ENCODE measurements around the gene MEF2C.
"Not testable (repeated sequence)": the region's sequence is repeated elsewhere in the genome, so short reads cannot be mapped to it uniquely, and the experiment has no call there.

The MEF2C gene

DNA sequence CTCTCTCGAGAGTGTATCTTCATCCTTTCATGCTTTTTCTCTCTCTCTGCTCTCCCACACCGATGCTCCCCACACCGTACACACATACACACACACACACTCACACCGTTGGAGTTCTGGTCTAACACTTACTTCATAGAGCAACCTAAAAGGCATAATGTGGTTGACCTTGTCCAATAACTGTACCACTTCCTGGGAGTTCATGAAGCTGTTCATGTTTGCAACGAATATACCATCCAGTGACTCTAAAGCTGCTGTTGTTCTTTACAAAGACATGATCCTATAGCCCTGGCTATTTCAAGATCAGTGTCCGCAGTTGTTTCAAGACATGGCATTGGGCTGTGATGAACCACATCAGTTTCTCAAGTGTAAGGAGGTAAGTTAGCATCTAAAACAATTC, 10.0 kb downstream of the MEF2C start:
- intact Hi-C loops (cut with DNase I): loop anchor here (10.0 kb wide), 1 partner anchor 1088 kb away; no protein-coding TSS in a partner anchor
- no peak for DNase-seq

DNA sequence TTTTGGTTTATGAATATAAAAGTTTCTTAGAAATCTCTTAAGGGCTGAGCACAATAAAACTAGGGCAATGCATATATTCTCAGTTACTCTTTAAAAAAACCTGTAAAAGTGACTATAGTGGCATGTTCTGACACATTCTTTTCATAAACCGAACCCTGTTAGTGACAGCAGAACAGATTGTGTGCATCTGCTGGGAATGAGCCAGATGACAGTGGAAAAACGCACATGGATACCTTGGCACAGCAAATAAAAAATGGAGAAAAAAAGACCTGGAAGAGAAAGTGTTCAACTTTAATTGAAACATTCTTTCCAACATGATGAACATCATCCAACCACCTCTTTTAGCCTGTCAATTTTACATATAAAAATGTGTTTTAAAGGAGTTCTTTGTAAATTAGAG, 12.7 kb downstream of the MEF2C start:
- intact Hi-C loops (cut with DNase I): loop anchor here (10.0 kb wide), 1 partner anchor 1085 kb away; no protein-coding TSS in a partner anchor
- DNase-seq: no peak

DNA sequence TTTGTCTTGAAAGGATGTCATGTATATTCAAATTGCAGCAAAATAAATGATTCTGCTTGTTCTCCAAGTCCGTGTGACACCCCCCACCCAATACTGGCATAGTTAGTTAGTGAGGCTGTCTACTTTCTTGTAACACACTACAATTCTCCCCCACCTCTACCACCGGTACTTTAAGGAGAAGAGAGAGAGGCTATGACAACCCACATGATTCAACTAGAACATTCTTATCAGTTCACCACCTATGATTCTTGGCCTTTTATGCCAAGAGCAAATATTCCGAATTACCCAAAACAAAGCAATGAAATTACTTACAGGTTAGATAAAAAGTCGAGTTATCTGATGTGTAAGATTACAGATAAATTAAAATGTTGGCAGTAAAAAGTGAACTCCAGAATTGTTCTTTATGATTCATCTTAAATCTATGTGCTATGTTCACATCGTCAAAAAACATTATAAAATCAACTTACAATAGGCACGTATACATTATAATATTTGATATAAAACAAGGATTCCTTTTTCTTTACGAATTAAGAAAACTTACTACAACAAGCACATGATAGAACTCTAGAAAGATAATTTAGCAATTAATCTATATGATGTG, 14.4 kb downstream of the MEF2C start:
- intact Hi-C loops (cut with DNase I): no loop called here
- no peak for DNase-seq

DNA sequence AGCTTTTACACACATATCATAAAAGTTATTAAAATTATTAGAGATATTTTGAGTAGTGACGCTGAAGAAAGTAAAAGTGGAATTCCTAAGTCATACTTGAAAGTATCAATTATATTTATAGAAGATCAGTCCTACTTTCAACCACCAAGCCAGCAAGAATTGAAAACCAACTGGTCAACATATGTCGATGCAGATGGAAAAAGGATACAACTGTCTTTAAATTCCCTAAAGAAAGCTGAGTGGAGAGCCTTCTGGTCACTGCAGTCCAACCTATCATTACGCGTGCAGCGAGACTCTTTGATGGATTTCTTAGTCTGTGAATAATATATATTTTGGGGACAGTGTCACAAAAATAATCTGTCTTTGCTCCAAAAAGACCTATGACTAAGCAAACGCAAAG, 15.3 kb downstream of the MEF2C start:
- DNase-seq: no peak
- intact Hi-C loops (cut with DNase I): no loop called here

DNA sequence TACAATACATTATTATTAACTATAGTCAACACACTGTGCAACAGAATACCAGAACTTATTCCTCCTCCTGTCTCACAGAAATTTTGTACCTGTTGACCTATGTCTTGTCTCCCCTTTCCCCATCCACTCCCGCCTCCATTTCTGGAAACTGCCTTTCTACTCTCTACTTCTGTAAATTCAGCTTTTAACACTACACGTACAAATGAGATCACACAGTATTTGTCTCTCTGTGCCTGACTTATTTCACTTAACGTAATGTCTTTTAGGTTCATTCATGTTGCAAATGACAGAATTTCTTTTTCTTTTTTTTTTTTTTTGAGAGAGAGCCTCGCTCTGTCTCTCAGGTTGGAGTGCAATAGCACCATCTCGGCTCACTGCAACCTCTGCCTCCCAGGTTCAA, 19.5 kb downstream of the MEF2C start:
- intact Hi-C loops (cut with DNase I): no loop called here
- no peak for DNase-seq

DNA sequence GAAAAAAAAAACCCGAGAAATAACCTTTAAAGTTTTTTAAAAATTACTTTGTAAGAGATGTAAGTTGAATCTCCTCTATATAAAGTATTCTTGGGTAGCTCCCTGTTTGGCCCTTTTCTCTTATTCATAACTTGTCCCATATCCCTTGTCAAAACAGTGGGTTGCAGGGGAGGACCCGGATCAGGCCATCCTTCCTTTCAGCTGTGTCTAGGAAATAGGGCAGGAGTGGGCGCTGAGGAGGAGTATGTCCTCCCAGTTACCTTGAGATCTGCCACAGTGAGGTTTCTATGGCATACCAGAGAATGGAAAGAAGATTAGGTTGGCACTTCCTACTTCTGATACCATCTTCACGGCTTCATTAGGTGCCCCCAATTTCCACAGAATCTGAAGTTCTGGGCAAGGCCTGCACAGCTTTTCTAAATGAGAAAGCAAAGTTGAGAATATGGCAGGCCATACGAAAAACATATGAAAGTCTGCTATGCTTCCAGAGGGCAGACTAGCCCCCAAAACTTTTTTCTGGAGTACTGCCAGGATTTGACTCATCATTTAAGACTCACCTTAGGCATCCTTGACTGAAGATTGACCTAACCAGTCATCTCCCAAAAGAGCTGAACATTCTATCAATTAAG, 20.3 kb downstream of the MEF2C start:
- intact Hi-C loops (cut with DNase I): no loop called here
- peak in 1 of 10 donors; percentile 51 for DNase-seq

DNA sequence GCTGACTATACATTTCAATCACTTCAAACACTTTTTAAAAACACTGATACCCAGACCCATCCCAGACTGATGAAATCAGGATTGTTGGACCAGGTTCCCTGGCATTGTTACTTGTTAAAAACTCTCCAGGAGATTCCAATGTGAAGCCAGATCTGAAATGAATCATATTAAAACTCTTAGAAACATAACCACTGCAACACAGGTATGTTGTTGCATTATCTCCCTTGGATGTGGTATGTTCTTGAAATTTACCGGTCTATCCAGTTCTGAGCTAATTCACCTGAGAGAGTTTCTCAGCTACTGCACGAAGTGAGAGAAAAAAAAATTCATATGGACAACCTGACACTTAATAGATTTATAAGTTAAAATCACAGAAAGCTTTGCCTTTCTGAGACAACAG, 21.8 kb downstream of the MEF2C start:
- DNase-seq: no peak
- intact Hi-C loops (cut with DNase I): no loop called here

DNA sequence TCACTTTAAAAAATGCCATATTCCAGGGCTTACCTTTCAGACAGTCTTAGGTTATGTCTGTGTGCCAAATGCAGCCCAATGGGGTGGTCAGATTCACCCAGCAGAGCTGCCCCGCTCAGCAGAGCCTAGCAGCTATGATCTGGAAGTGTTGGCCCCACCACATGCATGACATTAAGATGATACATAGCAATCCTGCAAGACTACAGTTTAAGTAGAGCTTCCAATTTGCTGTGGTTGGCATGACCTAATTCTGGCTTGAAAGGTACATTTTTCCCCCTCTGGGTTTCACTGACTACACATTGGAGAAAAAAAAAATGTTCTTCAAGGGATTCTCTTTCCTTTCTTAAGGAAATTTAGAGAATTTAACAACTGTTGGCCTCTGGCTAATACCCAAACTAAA, 22.5 kb downstream of the MEF2C start:
- DNase-seq: no peak
- intact Hi-C loops (cut with DNase I): no loop called here

DNA sequence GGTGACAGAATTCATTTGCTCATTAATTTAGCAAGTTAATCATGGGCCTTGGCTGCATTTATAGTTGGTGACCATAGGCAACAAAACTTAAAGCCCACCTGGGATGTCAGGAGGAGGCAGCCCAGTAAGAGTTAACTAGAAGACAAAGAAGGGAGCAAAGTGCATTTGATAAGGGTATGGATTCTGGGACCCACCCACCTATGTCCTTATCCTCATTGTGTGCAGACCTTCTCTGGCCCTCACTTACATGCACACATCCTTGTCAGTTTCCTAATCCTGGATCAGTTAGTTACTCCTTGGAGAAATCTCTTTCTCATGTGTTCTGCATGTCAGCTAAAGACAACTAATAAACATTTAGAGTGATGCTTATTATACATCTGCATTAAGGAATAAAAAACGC, 24.6 kb downstream of the MEF2C start:
- DNase-seq: no peak
- intact Hi-C loops (cut with DNase I): no loop called here

DNA sequence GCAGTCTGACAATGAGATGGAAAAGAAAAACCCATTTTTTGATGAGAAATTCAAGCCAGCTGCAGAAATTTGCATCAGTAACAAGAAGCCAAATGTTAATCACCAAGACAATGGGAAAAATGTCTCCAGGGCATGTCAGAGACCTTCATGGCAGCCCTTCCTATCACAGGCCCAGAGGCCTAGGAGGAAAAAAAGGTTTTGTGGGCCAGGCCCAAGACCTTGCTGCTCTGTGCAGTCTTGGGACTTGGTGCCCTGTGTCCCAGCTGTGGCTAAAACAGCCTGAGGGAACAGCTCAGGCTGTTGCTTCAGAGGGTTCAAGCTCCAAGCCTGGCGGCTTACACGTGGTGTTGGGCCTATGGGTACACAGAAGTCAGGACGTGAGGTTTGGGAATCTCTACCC, 26.6 kb downstream of the MEF2C start:
- intact Hi-C loops (cut with DNase I); DNase-seq: not testable (repeated sequence)

DNA sequence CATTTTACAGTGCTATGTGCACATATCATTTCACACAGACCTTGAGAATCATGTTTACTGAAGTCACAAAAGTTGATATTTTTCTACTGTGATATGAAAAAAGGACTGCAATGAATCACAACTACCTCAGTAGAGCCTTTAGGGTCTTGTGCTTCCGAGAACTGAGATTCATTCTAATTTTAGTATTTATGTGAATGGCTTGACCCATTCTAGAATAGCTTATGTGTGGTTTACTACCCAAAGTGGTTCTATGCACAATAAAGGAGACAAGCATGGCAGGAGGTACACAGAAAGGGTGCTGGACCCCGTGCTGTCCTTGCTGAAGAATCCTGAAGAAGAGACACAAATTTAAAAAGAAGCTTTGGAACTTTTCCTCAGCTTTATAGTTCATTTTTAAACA, 28.2 kb downstream of the MEF2C start:
- DNase-seq: no peak
- intact Hi-C loops (cut with DNase I): no loop called here

DNA sequence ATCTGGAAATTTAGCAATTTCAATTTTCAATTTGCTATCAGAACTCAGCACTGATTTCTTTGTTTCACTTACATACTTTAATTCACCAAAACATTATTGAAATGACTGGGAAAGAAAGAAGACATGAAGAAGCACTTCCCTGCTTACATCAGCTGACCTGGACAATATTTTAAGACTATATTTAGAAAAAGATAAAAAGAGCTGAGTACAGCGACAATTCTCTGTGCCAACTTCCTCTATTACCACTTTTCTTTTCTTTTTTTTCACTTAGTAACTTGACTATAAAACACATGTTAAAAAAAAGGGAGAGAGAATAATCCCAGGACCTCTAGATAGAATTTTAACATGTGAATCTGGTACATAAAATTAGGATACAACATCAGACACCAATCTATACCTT, 35.6 kb downstream of the MEF2C start:
- intact Hi-C loops (cut with DNase I): no loop called here
- no peak for DNase-seq

DNA sequence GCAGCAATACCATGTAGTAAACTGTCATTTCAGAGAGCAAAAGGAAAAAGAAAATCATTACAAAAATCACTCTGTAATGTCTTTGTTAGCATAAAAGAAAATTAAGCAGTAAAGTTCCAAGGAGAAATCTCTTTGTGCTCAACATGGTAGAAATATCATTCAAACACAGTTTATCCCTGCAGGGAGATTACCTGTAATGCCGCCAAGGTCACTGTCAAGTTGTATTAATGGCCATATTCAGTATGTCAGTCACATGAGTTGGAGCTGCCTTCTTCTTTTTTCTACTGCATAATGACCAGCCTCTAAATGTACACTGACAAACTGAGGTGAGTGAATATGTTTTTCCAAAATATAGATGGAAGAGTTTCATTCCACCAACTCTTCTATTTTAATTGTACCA, 36.5 kb downstream of the MEF2C start:
- intact Hi-C loops (cut with DNase I): no loop called here
- no peak for DNase-seq

DNA sequence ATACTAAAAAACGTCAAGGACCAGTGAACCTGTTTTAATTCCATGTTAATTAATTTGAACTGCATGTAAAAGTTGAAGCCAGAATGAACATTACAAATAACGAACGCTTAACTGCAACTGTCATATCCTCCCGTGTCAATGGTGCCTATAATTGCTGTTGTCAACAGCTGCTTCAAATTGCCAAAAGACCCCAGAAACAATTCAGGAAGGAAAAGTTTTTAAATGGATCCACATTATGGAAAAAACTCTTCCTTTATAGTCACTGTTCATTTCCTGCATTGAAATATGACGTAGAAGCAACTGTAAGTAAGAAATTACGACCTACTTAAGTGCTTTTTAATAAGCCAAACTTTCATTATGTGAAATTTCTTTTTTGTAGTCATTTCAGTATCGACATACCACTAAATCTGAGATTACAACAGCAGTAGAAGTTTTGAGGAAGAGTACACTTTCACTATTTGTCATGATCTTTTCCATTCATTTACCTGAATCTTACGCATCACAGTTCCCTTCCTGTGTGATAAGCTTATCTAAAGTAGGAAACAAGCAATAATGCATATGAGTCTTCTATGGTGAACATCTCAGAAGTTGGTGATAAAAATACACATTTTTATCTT, 37.8 kb downstream of the MEF2C start:
- no peak for DNase-seq
- intact Hi-C loops (cut with DNase I): no loop called here

DNA sequence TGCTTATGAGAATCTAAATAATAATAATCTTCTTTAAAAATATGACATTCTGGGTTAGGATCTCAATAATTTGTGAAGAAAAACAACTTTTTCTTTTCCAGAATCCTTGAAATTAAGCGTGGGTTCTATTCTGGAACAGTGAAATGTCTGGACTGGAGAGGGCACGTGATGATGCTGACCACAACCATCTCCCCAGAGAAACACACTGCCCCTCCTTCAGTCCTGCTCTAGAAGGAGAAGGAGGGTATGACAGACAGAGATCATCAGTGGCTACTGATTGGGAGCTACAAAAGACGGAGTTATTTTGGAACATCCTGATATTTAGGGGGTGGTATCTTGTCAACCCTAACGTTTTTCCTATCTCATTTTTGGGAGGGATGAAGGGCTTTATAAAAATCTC, 40.2 kb downstream of the MEF2C start:
- intact Hi-C loops (cut with DNase I): no loop called here
- no peak for DNase-seq

DNA sequence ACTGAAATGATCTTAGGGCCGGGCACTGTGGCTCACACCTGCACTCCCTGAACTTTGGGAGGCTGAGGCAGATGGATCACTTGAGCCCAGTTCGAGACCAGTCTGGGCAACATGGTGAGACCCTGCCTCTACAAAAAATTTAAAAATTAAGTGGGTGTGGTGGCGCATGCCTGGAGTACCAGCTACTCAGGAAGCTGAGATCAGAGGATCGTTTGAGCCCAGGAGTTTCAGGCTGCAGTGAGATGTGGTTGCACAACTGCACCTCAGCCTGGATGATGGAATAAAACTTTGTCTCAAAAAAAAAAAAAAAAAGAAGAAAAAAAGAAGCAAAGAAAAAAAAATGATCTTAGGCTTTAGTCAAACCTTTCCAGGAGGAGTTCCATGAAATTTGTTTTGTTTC, 41.8 kb downstream of the MEF2C start:
- DNase-seq: peak in 1 of 10 donors; percentile 44
- intact Hi-C loops (cut with DNase I): no loop called here

DNA sequence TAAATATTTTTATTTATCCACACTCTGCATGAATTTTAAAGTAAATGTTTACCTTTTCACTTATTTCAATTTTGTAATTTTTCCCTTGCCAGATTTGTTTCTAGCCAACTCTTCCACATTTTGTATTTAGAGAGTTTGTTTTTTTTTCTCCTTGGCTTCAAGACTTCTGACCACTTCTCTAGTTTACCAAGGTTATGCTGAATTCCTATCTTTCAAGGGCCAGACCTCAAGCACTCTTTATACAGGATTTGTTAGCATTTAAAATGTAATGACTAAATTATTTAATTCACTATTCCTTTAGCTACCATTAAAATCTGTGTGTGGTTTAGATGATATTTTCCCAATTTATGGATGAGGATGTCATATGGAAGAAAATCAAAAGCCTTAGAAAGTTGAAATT, 42.5 kb downstream of the MEF2C start:
- intact Hi-C loops (cut with DNase I): no loop called here
- DNase-seq: no peak

DNA sequence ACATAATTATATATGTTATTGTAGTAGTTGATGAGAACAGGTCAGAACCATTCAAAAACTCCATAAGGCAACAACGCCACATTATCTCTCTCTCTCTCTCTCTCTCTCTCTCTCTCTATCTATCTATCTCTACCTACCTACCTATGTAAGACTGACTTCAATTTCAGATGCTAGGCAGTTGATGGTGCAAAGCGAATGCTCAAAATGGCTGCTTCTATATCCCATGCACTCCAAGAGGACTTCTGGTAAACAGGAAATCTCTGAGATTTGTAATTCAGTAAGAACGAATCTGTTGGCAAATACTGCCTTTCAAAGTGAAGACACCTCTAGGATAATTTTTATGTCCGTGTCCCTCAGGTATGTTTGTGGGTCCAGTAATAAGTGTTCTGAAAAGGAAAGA, 43.7 kb downstream of the MEF2C start:
- intact Hi-C loops (cut with DNase I): loop anchor here (5.0 kb wide), 1 partner anchor 38 kb away; no protein-coding TSS in a partner anchor

DNA sequence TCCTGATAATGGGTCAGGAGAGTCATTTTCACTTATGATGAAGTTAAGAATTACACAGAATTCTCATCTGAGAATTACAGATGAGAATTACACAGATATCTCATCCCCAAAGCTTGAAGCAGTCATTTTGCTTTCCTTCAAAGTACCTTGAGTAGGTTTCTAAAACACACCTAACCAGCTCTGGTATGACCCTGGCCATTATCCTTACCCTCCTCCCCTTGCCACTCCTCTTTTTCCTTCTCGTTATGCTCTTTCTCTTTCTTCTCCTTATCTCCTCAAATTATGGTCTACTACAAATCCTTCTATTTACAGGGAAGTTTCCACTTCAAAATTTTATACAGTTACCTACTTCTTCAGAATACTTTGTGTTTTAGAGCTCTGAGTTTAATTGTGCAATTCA, 44.5 kb downstream of the MEF2C start:
- no peak for DNase-seq
- intact Hi-C loops (cut with DNase I): loop anchor here (5.0 kb wide), 1 partner anchor 39 kb away; no protein-coding TSS in a partner anchor

More for the DNA sequence above, 43.7 kb downstream of the MEF2C start:
- DNase-seq: no peak

DNA sequence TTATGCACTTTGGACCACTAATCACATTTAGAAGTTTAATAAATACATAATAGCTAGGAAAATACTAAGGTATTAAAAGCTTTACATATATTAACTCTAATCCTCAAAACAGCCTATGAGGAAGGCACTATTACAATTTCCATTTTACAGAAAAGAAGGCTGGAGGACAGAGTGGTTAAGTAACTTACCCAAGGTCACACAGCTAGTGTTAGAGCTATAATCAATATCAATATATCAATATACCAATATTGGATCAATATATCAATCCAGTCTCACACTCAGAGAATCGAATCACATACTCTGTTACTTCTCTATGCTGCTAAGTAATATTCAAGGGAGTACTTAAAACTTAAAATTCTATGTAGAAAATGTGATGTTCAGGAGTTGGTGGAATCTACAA, 45.2 kb downstream of the MEF2C start:
- DNase-seq: no peak
- intact Hi-C loops (cut with DNase I): loop anchor here (5.0 kb wide), 1 partner anchor 39 kb away; no protein-coding TSS in a partner anchor

DNA sequence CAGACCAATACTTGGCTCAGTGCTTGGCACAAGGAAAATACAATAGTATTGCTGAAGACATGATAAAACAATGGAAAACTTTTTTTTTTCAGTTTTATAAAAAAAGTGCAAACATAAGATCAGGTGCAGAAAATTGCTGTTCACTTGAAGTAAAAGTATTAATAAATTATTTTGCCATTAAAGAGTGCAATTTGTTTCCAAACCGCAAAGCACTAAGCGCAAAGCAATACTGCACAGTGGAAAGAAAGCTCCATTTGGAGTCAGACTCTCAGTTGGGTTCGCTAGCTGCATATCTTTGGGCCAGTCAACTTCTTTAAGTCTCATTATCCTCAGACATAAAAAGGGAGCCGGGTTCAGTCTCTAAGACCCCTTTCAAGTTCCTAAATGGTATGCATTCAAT, 45.8 kb downstream of the MEF2C start:
- DNase-seq: no peak
- intact Hi-C loops (cut with DNase I): loop anchor here (5.0 kb wide), 1 partner anchor 40 kb away; no protein-coding TSS in a partner anchor
